ENCODE measurements around the gene PDX1.

- TF ChIP-seq CTCF (IDR thresholded peaks at IDR 0.05; ENCODE audit: low read depth, low read length, poor library complexity, severe bottlenecking) (no peak), EZH2phosphoT487 (IDR thresholded peaks at IDR 0.05; ENCODE audit: borderline replicate concordance, low read length) (no peak)
Observed at GRCh38 chr13:27926644-27927434, 7.0 kb downstream of the PDX1 start.

Measured in DOHH2 (cell line).